GM13977 (cell line): ENCODE results near the gene DPEP2NB.

Source experiments
- DNase-seq: peaks from one replicate; pipeline ENCODE4 v3.0.0; 2012; ENCODE audit warnings: low spot score
- in situ Hi-C: fragments of 300-500 bp; cut with MboI; formaldehyde crosslinking; loops from one replicate; pipeline ENCODE4 v1.12.0; 2022; ENCODE audit warnings: low sequenced_read_pairs, low pct_unique_long_range_greater_than_20kb, mixed read lengths, inconsistent platforms; ENCODE audit not compliant: unreplicated experiment
- TF ChIP-seq, protein P1 (sequence below): IDR thresholded peaks from 2 replicates; pipeline ENCODE4 v1.5.1; 2012; ENCODE audit warnings: mild to moderate bottlenecking, control low read depth; ENCODE audit not compliant: insufficient read depth; ENCODE audit errors: extremely low read depth, missing control alignments

The DPEP2NB gene, protein sequence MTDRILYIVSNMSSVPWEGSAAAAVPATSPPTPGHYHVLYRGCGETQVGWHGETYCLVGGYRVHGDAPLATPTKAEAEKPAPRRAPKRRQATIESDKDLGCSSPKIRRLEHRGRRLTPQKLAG

GRCh38 chr16:68015681-68016080 lies at the start of gene DPEP2NB:
TSS of gene DPEP2NB (minus strand) at chr16:68015911. CDS start at chr16:68015770, 141 bp downstream.
- in situ Hi-C loops, result no loop called here
- TF ChIP-seq, protein P1, sequence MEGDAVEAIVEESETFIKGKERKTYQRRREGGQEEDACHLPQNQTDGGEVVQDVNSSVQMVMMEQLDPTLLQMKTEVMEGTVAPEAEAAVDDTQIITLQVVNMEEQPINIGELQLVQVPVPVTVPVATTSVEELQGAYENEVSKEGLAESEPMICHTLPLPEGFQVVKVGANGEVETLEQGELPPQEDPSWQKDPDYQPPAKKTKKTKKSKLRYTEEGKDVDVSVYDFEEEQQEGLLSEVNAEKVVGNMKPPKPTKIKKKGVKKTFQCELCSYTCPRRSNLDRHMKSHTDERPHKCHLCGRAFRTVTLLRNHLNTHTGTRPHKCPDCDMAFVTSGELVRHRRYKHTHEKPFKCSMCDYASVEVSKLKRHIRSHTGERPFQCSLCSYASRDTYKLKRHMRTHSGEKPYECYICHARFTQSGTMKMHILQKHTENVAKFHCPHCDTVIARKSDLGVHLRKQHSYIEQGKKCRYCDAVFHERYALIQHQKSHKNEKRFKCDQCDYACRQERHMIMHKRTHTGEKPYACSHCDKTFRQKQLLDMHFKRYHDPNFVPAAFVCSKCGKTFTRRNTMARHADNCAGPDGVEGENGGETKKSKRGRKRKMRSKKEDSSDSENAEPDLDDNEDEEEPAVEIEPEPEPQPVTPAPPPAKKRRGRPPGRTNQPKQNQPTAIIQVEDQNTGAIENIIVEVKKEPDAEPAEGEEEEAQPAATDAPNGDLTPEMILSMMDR, result no peak
- DNase-seq, result no peak

DNA sequence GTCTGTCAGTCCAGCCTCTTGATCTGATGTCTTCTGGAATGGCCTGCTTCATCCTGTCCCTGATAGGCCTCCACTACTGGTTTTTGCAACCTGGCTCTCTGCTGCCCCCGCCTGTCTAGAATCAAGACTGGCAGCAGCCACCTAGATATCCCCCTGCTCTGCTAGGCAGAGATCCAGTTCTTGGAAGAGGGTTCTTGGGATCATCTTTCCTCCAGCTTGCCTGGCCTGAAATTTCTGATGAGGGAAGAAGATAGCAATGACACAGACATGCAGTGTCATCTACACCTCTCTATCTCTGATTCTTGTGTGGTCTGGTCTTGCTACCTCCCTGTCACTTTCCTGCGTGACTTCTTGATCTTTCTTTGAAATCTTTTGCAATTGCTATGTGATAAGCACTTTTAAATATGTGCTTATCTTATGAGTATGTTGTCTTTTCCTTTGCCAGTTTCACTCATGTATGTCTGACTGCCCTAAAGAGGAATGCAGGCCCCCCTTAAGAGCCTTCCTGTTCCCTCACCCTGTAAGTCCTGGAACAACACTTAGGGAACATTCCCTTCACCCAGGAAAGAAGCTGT lies 49.2 kb upstream of the DPEP2NB start:
- DNase-seq, result peak; percentile 71
- in situ Hi-C loops, result loop anchor here (25.0 kb wide), 1 partner anchor 378 kb away; no protein-coding TSS in a partner anchor
- TF ChIP-seq, protein P1, result peak; percentile 90

DNA sequence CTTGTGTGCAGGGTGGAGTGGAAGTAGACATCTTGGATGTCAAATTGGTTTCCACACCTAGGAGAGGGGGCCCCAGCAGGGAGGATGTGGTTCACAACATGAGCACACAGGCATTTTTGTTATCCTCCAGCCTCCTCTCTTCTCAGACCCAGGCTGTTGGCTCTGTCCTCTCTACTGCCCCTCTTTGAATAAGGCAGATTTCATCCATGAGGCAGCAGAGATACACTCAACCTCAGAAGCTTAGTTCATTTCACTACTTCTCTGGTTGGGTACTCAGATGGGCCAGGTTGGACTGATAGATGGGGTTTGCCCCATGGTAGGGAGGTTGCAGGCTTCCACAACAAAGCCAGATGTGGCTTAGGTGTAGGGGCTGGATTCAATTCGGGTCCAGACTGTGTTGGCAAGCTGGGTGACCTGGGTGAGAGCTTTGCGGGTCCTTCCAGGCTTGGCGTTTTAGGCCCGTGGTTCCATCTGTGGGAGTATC lies 47.2 kb upstream of the DPEP2NB start:
- DNase-seq, result no peak
- TF ChIP-seq, protein P1, result no peak
- in situ Hi-C loops, result loop anchor here (25.0 kb wide), 1 partner anchor 376 kb away; no protein-coding TSS in a partner anchor

DNA sequence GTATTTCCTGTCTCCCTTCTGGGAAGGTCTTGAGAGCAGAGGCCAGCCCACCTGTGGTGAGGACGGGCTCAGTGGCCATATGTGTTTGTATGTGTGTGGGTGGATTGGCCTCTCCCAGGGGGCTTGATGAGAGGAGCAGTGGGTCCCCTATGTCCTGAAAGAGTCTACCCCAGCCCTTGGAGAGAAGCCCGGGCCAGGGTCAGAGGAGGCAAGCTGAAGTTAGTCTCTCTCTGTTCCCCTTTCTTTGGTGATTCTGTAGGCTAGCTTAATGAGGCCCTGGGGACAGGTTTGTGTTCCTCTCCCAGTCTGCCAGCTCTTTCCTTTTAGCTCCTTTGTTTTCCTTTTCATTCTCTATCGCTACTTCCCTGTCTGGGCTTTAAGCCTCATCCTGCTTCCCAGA lies 45.7 kb upstream of the DPEP2NB start:
- DNase-seq, result no peak
- in situ Hi-C loops, result loop anchor here (25.0 kb wide), 1 partner anchor 374 kb away; no protein-coding TSS in a partner anchor
- TF ChIP-seq, protein P1, result no peak

- TF ChIP-seq, protein P1, result no peak
- in situ Hi-C loops, result loop anchor here (25.0 kb wide), 1 partner anchor 373 kb away; no protein-coding TSS in a partner anchor
- DNase-seq, result no peak
Observed at GRCh38 chr16:68059804-68060203, 44.1 kb upstream of the DPEP2NB start.

GRCh38 chr16:68055395-68055794 lies 39.7 kb upstream of the DPEP2NB start:
- TF ChIP-seq, protein P1, result no peak
- DNase-seq, result no peak
- in situ Hi-C loops, result loop anchor here (25.0 kb wide), 1 partner anchor 368 kb away; no protein-coding TSS in a partner anchor
